Neural cell (in vitro differentiated cells): ENCODE results near the gene FBXO9. TPM values are rescaled to one million over a fixed set of nuclear protein-coding genes. Genes with fewer than 3 reads are reported as not detected.

Source experiments
- H2AFZ ChIP-seq: fragments of 200-600, 300-800 bp; sonication (generic), shearing (Covaris generic); 2 replicates; pipeline ENCODE4 v1.6.0; 2014; ENCODE audit warnings: low read depth, mild to moderate bottlenecking, antibody characterized with exemption, low read length, moderate library complexity
- H3F3A ChIP-seq: fragments of 200-600 bp; shearing (Covaris generic); 2 replicates; pipeline ENCODE4 v1.6.1; 2016; ENCODE audit warnings: mild to moderate bottlenecking, moderate library complexity, mixed read lengths, antibody characterized with exemption, low read length; ENCODE audit not compliant: insufficient read depth, poor library complexity, severe bottlenecking
- H3K27ac ChIP-seq: fragments of 200-600, 300-800 bp; sonication (generic), shearing (Covaris generic); 2 replicates; pipeline ENCODE4 v1.5.1; 2014; ENCODE audit warnings: mild to moderate bottlenecking, low read length, moderate library complexity
- H3K27me3 ChIP-seq: fragments of 300-800, 200-600 bp; sonication (generic), shearing (Covaris generic); 2 replicates; pipeline ENCODE4 v1.6.0; 2014; ENCODE audit warnings: mild to moderate bottlenecking, low read depth, low read length, moderate library complexity; ENCODE audit not compliant: insufficient read depth
- H3K36me3 ChIP-seq: fragments of 300-800, 200-600 bp; sonication (generic), shearing (Covaris generic); 2 replicates; pipeline ENCODE4 v1.5.1; 2014; ENCODE audit warnings: mild to moderate bottlenecking, antibody characterized with exemption, low read length, moderate library complexity; ENCODE audit not compliant: insufficient read depth
- H3K4me2 ChIP-seq: fragments of 300-800, 200-600 bp; sonication (generic), shearing (Covaris generic); 2 replicates; pipeline ENCODE4 v1.6.0; 2014; ENCODE audit warnings: mild to moderate bottlenecking, low read length
- H3K4me3 ChIP-seq: fragments of 300-800, 200-600 bp; sonication (generic), shearing (Covaris generic); 2 replicates; pipeline ENCODE4 v1.5.1; 2014; ENCODE audit warnings: mild to moderate bottlenecking, low read length, moderate library complexity
- H3K79me2 ChIP-seq: fragments of 200-600 bp; shearing (Covaris generic); replicated peaks from 2 replicates; pipeline ENCODE4 v1.6.0; 2014; ENCODE audit warnings: mild to moderate bottlenecking, low read length, moderate library complexity; ENCODE audit not compliant: insufficient read depth
- H3K9ac ChIP-seq: fragments of 300-800, 200-600 bp; sonication (generic), shearing (Covaris generic); 2 replicates; pipeline ENCODE4 v1.6.1; 2016; ENCODE audit warnings: mild to moderate bottlenecking, low read length, mixed read lengths
- H3K9me2 ChIP-seq: fragments of 200-600 bp; shearing (Covaris generic); 2 replicates; pipeline ENCODE4 v1.6.1; 2016; ENCODE audit warnings: mild to moderate bottlenecking, low read length, mixed read lengths; ENCODE audit not compliant: insufficient read depth
- H3K9me3 ChIP-seq: fragments of 200-600, 300-800 bp; sonication (generic), shearing (Covaris generic); 2 replicates; pipeline ENCODE4 v1.6.1; 2016; ENCODE audit warnings: mild to moderate bottlenecking, mixed run types, low read length, moderate library complexity, mixed read lengths
- H4K20me1 ChIP-seq: fragments of 200-600 bp; shearing (Covaris generic); 2 replicates; pipeline ENCODE4 v1.6.1; 2016; ENCODE audit warnings: mild to moderate bottlenecking, mixed run types; ENCODE audit not compliant: insufficient read depth
- CTCF ChIP-seq: fragments of 450-650 bp; IDR thresholded peaks from 2 replicates; pipeline ENCODE4 v1.5.1; 2014; ENCODE audit warnings: antibody characterized with exemption, mild to moderate bottlenecking, moderate library complexity; ENCODE audit not compliant: poor library complexity, severe bottlenecking
- EP300 ChIP-seq: fragments of 450-650 bp; conservative IDR thresholded peaks from 2 replicates; pipeline ENCODE4 v1.6.1; 2014; ENCODE audit warnings: antibody characterized with exemption, mild to moderate bottlenecking, moderate library complexity; ENCODE audit not compliant: poor library complexity, severe bottlenecking
- EZH2 ChIP-seq: fragments of 200-600, 300-800 bp; shearing (Covaris generic), sonication (generic); IDR thresholded peaks from 2 replicates; pipeline ENCODE4 v1.6.1; 2014; ENCODE audit warnings: antibody characterized with exemption, low read length, borderline replicate concordance, mild to moderate bottlenecking; ENCODE audit not compliant: insufficient read depth, poor library complexity, severe bottlenecking
- MXI1 ChIP-seq: fragments of 450-650 bp; conservative IDR thresholded peaks from 2 replicates; pipeline ENCODE4 v1.6.1; 2014; ENCODE audit warnings: antibody characterized with exemption, mild to moderate bottlenecking; ENCODE audit not compliant: poor library complexity, severe bottlenecking
- POLR2AphosphoS5 ChIP-seq: IDR thresholded peaks from 2 replicates; pipeline ENCODE4 v1.6.1; 2012
- RAD21 ChIP-seq: fragments of 450-650 bp; conservative IDR thresholded peaks from 2 replicates; pipeline ENCODE4 v1.6.1; 2014; ENCODE audit warnings: antibody characterized with exemption, mild to moderate bottlenecking, moderate library complexity
- SMC3 ChIP-seq: fragments of 450-650 bp; conservative IDR thresholded peaks from 2 replicates; pipeline ENCODE4 v1.6.1; 2014; ENCODE audit warnings: antibody characterized with exemption, mild to moderate bottlenecking, moderate library complexity; ENCODE audit not compliant: poor library complexity
- TAF1 ChIP-seq: IDR thresholded peaks from 2 replicates; pipeline ENCODE4 v1.6.1; 2012; ENCODE audit warnings: low read depth
- polyA plus RNA-seq: library from polyadenylated mRNA; depleted of rRNA; stranded (reverse); fragments of >200 nt; gene quantifications from 2 replicates; pipeline ENCODE4 v1.2.3, GENCODE V29; 2014
- TF ChIP-seq, protein P1 (sequence below): IDR thresholded peaks from 2 replicates; pipeline ENCODE4 v1.6.1; 2012; ENCODE audit warnings: borderline replicate concordance

The FBXO9 gene
- polyA plus RNA-seq, 1 donor from 2014 or later, result 92.2 TPM

GRCh38 chr6:53089948-53090347 lies 24.7 kb downstream of the FBXO9 start:
- no peaks in the 10 kb centered on the region for H4K20me1 ChIP-seq
- no peaks in the 10 kb centered on the region for H3K27me3 ChIP-seq
- H3K4me2 ChIP-seq, result no peak overlapping the region
- H3K27ac ChIP-seq, result no peak overlapping the region
- no peaks in the 10 kb centered on the region for H3K9me3 ChIP-seq
- H3K4me3 ChIP-seq, result no peak overlapping the region
- no peaks in the 10 kb centered on the region for H3F3A ChIP-seq
- no peaks in the 10 kb centered on the region for H3K9me2 ChIP-seq
- no peak overlapping the region for H3K9ac ChIP-seq
- H3K36me3 ChIP-seq, result peaks cover 12% of the 10 kb centered on the region
- no peak overlapping the region for H2AFZ ChIP-seq
- no peak for TF ChIP-seq SMC3
- no peak for TF ChIP-seq TAF1
- TF ChIP-seq EP300, result no peak
- no peak for TF ChIP-seq EZH2
- TF ChIP-seq, protein P1, sequence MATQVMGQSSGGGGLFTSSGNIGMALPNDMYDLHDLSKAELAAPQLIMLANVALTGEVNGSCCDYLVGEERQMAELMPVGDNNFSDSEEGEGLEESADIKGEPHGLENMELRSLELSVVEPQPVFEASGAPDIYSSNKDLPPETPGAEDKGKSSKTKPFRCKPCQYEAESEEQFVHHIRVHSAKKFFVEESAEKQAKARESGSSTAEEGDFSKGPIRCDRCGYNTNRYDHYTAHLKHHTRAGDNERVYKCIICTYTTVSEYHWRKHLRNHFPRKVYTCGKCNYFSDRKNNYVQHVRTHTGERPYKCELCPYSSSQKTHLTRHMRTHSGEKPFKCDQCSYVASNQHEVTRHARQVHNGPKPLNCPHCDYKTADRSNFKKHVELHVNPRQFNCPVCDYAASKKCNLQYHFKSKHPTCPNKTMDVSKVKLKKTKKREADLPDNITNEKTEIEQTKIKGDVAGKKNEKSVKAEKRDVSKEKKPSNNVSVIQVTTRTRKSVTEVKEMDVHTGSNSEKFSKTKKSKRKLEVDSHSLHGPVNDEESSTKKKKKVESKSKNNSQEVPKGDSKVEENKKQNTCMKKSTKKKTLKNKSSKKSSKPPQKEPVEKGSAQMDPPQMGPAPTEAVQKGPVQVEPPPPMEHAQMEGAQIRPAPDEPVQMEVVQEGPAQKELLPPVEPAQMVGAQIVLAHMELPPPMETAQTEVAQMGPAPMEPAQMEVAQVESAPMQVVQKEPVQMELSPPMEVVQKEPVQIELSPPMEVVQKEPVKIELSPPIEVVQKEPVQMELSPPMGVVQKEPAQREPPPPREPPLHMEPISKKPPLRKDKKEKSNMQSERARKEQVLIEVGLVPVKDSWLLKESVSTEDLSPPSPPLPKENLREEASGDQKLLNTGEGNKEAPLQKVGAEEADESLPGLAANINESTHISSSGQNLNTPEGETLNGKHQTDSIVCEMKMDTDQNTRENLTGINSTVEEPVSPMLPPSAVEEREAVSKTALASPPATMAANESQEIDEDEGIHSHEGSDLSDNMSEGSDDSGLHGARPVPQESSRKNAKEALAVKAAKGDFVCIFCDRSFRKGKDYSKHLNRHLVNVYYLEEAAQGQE, result no peak
- TF ChIP-seq CTCF, result no peak
- TF ChIP-seq RAD21, result no peak
- no peak for TF ChIP-seq POLR2AphosphoS5
- TF ChIP-seq MXI1, result no peak
- no peaks in the 10 kb centered on the region for H3K79me2 ChIP-seq

DNA sequence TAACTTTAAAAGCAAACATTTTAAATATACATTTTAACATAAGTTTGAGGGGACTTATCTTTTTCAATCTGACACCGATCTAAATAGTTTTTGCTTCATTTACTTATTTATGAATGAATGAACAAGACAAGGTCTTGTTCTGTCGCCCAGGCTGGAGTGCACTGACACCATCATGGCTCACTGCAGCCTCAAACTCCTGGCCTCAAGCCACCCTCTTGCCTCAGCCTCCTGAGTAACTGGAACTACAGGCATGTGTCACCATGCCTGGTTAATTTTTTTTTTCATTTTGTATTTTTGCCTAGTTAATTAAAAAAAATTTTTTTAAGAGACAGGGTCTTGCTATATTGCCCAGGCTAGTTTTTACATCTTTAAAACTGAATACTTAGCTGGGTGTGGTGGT lies 25.4 kb downstream of the FBXO9 start:
- Histone ChIP-seq H3K4me2 (no peak overlapping the region), H3K27ac (no peak overlapping the region), H3K36me3 (peaks cover 12% of the 10 kb centered on the region)

GRCh38 chr6:53095270-53095669 lies 30.1 kb downstream of the FBXO9 start:
- Histone ChIP-seq H2AFZ (no peak overlapping the region), H3K27me3 (no peaks in the 10 kb centered on the region), H4K20me1 (no peaks in the 10 kb centered on the region), H3K9ac (no peak overlapping the region), H3K4me3 (no peak overlapping the region), H3K27ac (no peak overlapping the region), H3K9me3 (no peaks in the 10 kb centered on the region), H3K36me3 (peaks cover 21% of the 10 kb centered on the region), H3K9me2 (no peaks in the 10 kb centered on the region), H3K4me2 (no peak overlapping the region), H3K79me2 (no peaks in the 10 kb centered on the region), H3F3A (no peaks in the 10 kb centered on the region)
- TF ChIP-seq RAD21, result no peak
- TF ChIP-seq CTCF, result no peak
- TF ChIP-seq POLR2AphosphoS5, result no peak
- no peak for TF ChIP-seq TAF1
- no peak for TF ChIP-seq SMC3
- TF ChIP-seq EP300, result no peak
- no peak for TF ChIP-seq EZH2
- TF ChIP-seq, protein P1, result no peak
- no peak for TF ChIP-seq MXI1

More for the DNA sequence above, 25.4 kb downstream of the FBXO9 start:
- Histone ChIP-seq H4K20me1 (no peaks in the 10 kb centered on the region), H3K9me2 (no peaks in the 10 kb centered on the region), H3K79me2 (no peaks in the 10 kb centered on the region), H3F3A (no peaks in the 10 kb centered on the region), H3K27me3 (no peaks in the 10 kb centered on the region), H2AFZ (no peak overlapping the region), H3K9ac (no peak overlapping the region), H3K9me3 (no peaks in the 10 kb centered on the region), H3K4me3 (no peak overlapping the region)
- TF ChIP-seq SMC3, result no peak
- no peak for TF ChIP-seq MXI1
- TF ChIP-seq RAD21, result no peak
